Endothelial cell of umbilical vein (primary cell): Measurements from ENCODE around the gene THOP1. TPM values are rescaled to one million over a fixed set of nuclear protein-coding genes. Genes with fewer than 3 reads are reported as not detected.

Experiments used
- BruUV-seq: library from RNA; stranded (reverse); fragments of 400-500 nt; replicated peaks from 2 replicates; lab custom pipeline; 2021; lab: Mats Ljungman, UMichigan
- CTCF ChIA-PET: fragments of 300-600, 350-600 bp; sonication (Branson Sonifier 250); formaldehyde crosslinking; loops from one replicate; lab custom pipeline; 2021; ENCODE audit warnings: antibody characterized with exemption, inconsistent platforms; lab: Charles Lee
- POLR2A ChIA-PET: fragments of 300-600, 350-600 bp; sonication (Branson Sonifier 250); formaldehyde crosslinking; loops from one replicate; lab custom pipeline; 2021; ENCODE audit warnings: antibody characterized with exemption, inconsistent platforms; lab: Charles Lee
- DNase-seq: peaks from one replicate; pipeline ENCODE4 v3.0.0-alpha.2; 2011; ENCODE audit warnings: low read depth, low spot score
- FAIRE-seq: peaks from 2 replicates; lab custom pipeline; 2011; peaks lifted over from hg19 to GRCh38; lab: Jason Lieb, UNC
- H2AFZ ChIP-seq: 2 replicates; pipeline ENCODE4 v1.6.0; 2012; ENCODE audit warnings: low read depth, low read length, control low read depth, inconsistent platforms
- H3K27ac ChIP-seq: 2 replicates; pipeline ENCODE4 v1.5.1; 2011; ENCODE audit warnings: low read depth, mild to moderate bottlenecking, control low read depth, low read length, moderate library complexity; ENCODE audit not compliant: insufficient read depth
- H3K27me3 ChIP-seq, 2 experiments: 2 replicates each; pipeline versions ENCODE4 v1.6.0 to v1.6.1; 2011; ENCODE audit warnings: low read length in 2 of 2, mixed read lengths in 1 of 2; ENCODE audit not compliant: control insufficient read depth in 2 of 2, insufficient read depth in 2 of 2
- H3K36me3 ChIP-seq, 2 experiments: 2 replicates in 1 of 2; 3 replicates in 1 of 2; pipeline ENCODE4 v1.5.1; 2011; ENCODE audit warnings: low read length in 2 of 2, mild to moderate bottlenecking in 1 of 2, moderate library complexity in 1 of 2; ENCODE audit not compliant: control insufficient read depth in 2 of 2, insufficient read depth in 2 of 2; ENCODE audit errors: extremely low read depth in 1 of 2
- H3K4me1 ChIP-seq: 3 replicates; pipeline ENCODE4 v1.5.1; 2011; ENCODE audit warnings: mild to moderate bottlenecking, low read length; ENCODE audit not compliant: control insufficient read depth, insufficient read depth; ENCODE audit errors: extremely low read depth
- H3K4me2 ChIP-seq: 2 replicates; pipeline ENCODE4 v1.6.1; 2011; ENCODE audit warnings: low read length, control low read depth, mixed read lengths; ENCODE audit not compliant: insufficient read depth
- H3K4me3 ChIP-seq, 3 experiments: fragments of 200-600 bp in 1 of 3; sonication (generic), shearing (Covaris generic) in 1 of 3; replicated peaks in 1 of 3; 2 replicates each; pipeline ENCODE4 v1.5.1; 2011 to 2016; ENCODE audit warnings: control low read depth in 3 of 3, low read length in 3 of 3, mild to moderate bottlenecking in 2 of 3, inconsistent platforms in 1 of 3, low read depth in 1 of 3, moderate library complexity in 1 of 3; ENCODE audit not compliant: insufficient read depth in 1 of 3
- H3K79me2 ChIP-seq: 2 replicates; pipeline ENCODE4 v1.6.0; 2012; ENCODE audit warnings: low read length, inconsistent platforms; ENCODE audit not compliant: control insufficient read depth, insufficient read depth
- H3K9ac ChIP-seq: replicated peaks from 2 replicates; pipeline ENCODE3; 2011; ENCODE audit warnings: low read length, control low read depth; ENCODE audit not compliant: insufficient read depth; ENCODE audit errors: extremely low read depth
- H3K9me1 ChIP-seq: replicated peaks from 3 replicates; pipeline ENCODE4 v1.6.0; 2011; ENCODE audit warnings: mild to moderate bottlenecking, low read length; ENCODE audit not compliant: control insufficient read depth, insufficient read depth; ENCODE audit errors: extremely low read depth
- H3K9me3 ChIP-seq: replicated peaks from 2 replicates; pipeline ENCODE4 v1.5.1; 2012; ENCODE audit warnings: low read length, inconsistent platforms; ENCODE audit not compliant: control insufficient read depth, insufficient read depth
- H4K20me1 ChIP-seq: replicated peaks from 2 replicates; pipeline ENCODE3; 2011; ENCODE audit warnings: mild to moderate bottlenecking, low read length; ENCODE audit not compliant: control insufficient read depth, insufficient read depth; ENCODE audit errors: extremely low read depth
- CTCF ChIP-seq, 2 donors: IDR thresholded peaks; 1 replicate in 1 of 2; 2 replicates in 1 of 2; pipeline ENCODE4 v1.5.1; 2011; ENCODE audit warnings: low read length in 2 of 2, mild to moderate bottlenecking in 2 of 2, moderate library complexity in 2 of 2, control low read depth in 1 of 2, inconsistent platforms in 1 of 2, low read depth in 1 of 2; ENCODE audit not compliant: insufficient read depth in 1 of 2; ENCODE audit errors: extremely low read depth in 1 of 2
- EZH2 ChIP-seq: IDR thresholded peaks from 2 replicates; pipeline ENCODE4 v1.6.1; 2012; ENCODE audit warnings: borderline replicate concordance, low read depth, mild to moderate bottlenecking, moderate library complexity, low read length, inconsistent platforms; ENCODE audit not compliant: severe bottlenecking
- FOS ChIP-seq: IDR thresholded peaks from 2 replicates; pipeline ENCODE4 v1.6.1; 2011; ENCODE audit warnings: mild to moderate bottlenecking, low read length, moderate library complexity, borderline replicate concordance; ENCODE audit not compliant: insufficient read depth
- JUN ChIP-seq: IDR thresholded peaks from 2 replicates; pipeline ENCODE4 v1.6.1; 2011; ENCODE audit warnings: borderline replicate concordance, low read depth; ENCODE audit not compliant: insufficient read length, insufficient read depth
- MAX ChIP-seq: IDR thresholded peaks from 2 replicates; pipeline ENCODE4 v1.6.1; 2011; ENCODE audit not compliant: insufficient read depth, insufficient read length
- MYC ChIP-seq: IDR thresholded peaks from one replicate; pipeline ENCODE4 v1.6.1; 2011; ENCODE audit warnings: mild to moderate bottlenecking, low read depth, low read length
- POLR2A ChIP-seq: IDR thresholded peaks from 2 replicates; pipeline ENCODE4 v1.6.1; 2012; ENCODE audit warnings: low read depth, mild to moderate bottlenecking, control low read depth, low read length
- POLR2AphosphoS5 ChIP-seq: IDR thresholded peaks from 2 replicates; pipeline ENCODE4 v1.6.1; 2012; ENCODE audit warnings: low read depth, mild to moderate bottlenecking, control low read depth, low read length, moderate library complexity; ENCODE audit not compliant: insufficient read depth
- dilution Hi-C: fragments of 300-500 bp; cut with MboI; formaldehyde crosslinking; loops from one replicate; pipeline ENCODE4 v1.15.0; 2019; ENCODE audit warnings: low sequenced_read_pairs; ENCODE audit not compliant: extremely low pct_ligation_motif_present
- intact Hi-C: fragments of 100-400 bp; cut with micrococcal nuclease; formaldehyde crosslinking; loops from one replicate; pipeline ENCODE4 v1.10.0; 2022
- polyA plus RNA-seq, 4 experiments: library from polyadenylated mRNA; depleted of rRNA in 3 of 4; stranded (reverse) in 3 of 4; unstranded in 1 of 4; fragments of >200 nt; gene quantifications; 2 replicates each; pipeline versions ENCODE4 v1.2.1 to v1.2.3, GENCODE V29; 2011 to 2012; ENCODE audit warnings: missing spikeins in 1 of 4
- total RNA-seq: library from RNA; stranded (reverse); gene quantifications from 2 replicates; pipeline ENCODE4 v1.2.3, GENCODE V29; 2021

The THOP1 gene
- total and polyA plus RNA-seq, 2 donors (not counting 3 experiments of a cell fraction or from before 2014, with no cell fraction given): 88.0 to 115 TPM

GRCh38 chr19:2795827-2796658, 10.7 kb downstream of the THOP1 start:
- Histone ChIP-seq H3K9me1 (no peaks in the 10 kb centered on the region), H3K9me3 (no peaks in the 10 kb centered on the region), H3K4me1 (no peaks in the 10 kb centered on the region), H3K9ac (no peak overlapping the region), H3K4me2 (no peak overlapping the region), H3K36me3 (peaks cover 7 to 11% of the 10 kb centered on the region in 2 experiments), H3K27me3 (no peaks in the 10 kb centered on the region), H3K79me2 (no peaks in the 10 kb centered on the region), H2AFZ (no peak overlapping the region), H3K27ac (no peak overlapping the region), H3K4me3 (no peak overlapping the region), H4K20me1 (no peaks in the 10 kb centered on the region)
- intact Hi-C loops (no loop called here), dilution Hi-C loops (no loop called here)
- FAIRE-seq (no peak), DNase-seq (no peak)
- no TSS peak for BruUV-seq
- ChIA-PET CTCF (no interaction called here), POLR2A (no interaction called here)
- TF ChIP-seq POLR2A (no peak), MYC (no peak), MAX (no peak), EZH2 (no peak), CTCF (IDR thresholded peaks at IDR 0.05; ENCODE audit: extremely low read depth in 1 of 2, insufficient read depth in 1 of 2, low read depth in 1 of 2, low read length in 2 of 2) (no peak), POLR2AphosphoS5 (no peak), JUN (no peak), FOS (no peak)
